HG03378 (cell line): Measurements from ENCODE around the gene ZNF579.
"Not testable (repeated sequence)": the region's sequence is repeated elsewhere in the genome, so short reads cannot be mapped to it uniquely, and the experiment has no call there.

Experiments used
- ATAC-seq: cut with Tn5 transposase; IDR thresholded peaks from one replicate; pipeline ENCODE4 v1.9.1; 2021; ENCODE audit warnings: mild to moderate bottlenecking, moderate library complexity; ENCODE audit not compliant: unreplicated experiment

Gene ZNF579

GRCh38 chr19:55594996-55595545 is 14.4 kb upstream of the ZNF579 start:
- no peak for ATAC-seq

GRCh38 chr19:55593096-55593772 is 12.6 kb upstream of the ZNF579 start:
- no peak for ATAC-seq

- ATAC-seq: no peak
Observed at GRCh38 chr19:55592391-55593090, 11.9 kb upstream of the ZNF579 start.

- ATAC-seq: no peak
Observed at GRCh38 chr19:55591555-55591954, 10.9 kb upstream of the ZNF579 start.

GRCh38 chr19:55590617-55591016 is 10.0 kb upstream of the ZNF579 start:
- ATAC-seq: no peak

- ATAC-seq: no peak
Observed at GRCh38 chr19:55590109-55590508, 9.5 kb upstream of the ZNF579 start.

GRCh38 chr19:55588738-55589137 is 8.1 kb upstream of the ZNF579 start:
- no peak for ATAC-seq

- no peak for ATAC-seq
Observed at GRCh38 chr19:55586976-55587668, 6.5 kb upstream of the ZNF579 start.

- ATAC-seq: no peak
Observed at GRCh38 chr19:55585658-55586339, 5.2 kb upstream of the ZNF579 start.

GRCh38 chr19:55584871-55585270 is 4.2 kb upstream of the ZNF579 start:
- ATAC-seq: no peak

GRCh38 chr19:55583897-55584296 is 3.2 kb upstream of the ZNF579 start:
- ATAC-seq: not testable (repeated sequence)

- ATAC-seq: not testable (repeated sequence)
Observed at GRCh38 chr19:55582284-55582683, 1.6 kb upstream of the ZNF579 start.

- no peak for ATAC-seq
Observed at GRCh38 chr19:55581823-55582223, 1.2 kb upstream of the ZNF579 start.

GRCh38 chr19:55581145-55581822 is 636 bp upstream of the ZNF579 start:
- ATAC-seq: no peak

- no peak for ATAC-seq
Observed at GRCh38 chr19:55579766-55580621, 654 bp downstream of the ZNF579 start.

- ATAC-seq: no peak
Observed at GRCh38 chr19:55578761-55579747, 1.6 kb downstream of the ZNF579 start.

GRCh38 chr19:55578031-55578760 is 2.5 kb downstream of the ZNF579 start:
- ATAC-seq: no peak

- ATAC-seq: no peak
Observed at GRCh38 chr19:55576746-55577145, 3.9 kb downstream of the ZNF579 start.
